CD4-positive, alpha-beta T cell treated with Interleukin-17A for 1 hour (primary cell): Measurements from ENCODE around the gene CADPS.

Experiments used
- DNase-seq: peaks from one replicate; pipeline ENCODE4 v3.0.0-alpha.2; 2020

CADPS gene

DNA sequence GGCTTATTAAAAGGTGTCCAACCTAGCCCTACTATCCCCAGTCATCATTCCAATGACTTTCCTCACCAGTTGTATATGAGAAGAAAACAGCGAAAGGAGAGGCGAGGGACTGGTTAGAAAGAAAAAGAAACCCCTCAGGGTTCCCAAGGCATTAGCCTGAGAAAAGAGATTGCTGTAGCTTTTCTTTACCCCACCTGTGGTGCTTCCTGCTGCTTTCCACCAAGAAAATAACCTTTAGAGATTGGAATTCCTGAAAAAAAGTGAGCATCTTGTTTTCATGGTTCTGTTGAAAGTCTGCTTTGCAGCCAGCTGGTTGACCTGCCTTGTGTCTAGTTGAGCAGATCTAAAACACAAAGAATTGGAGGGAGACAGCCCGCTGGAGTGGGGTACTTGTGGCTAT is 196.4 kb downstream of the CADPS start:
- DNase-seq = no peak

DNA sequence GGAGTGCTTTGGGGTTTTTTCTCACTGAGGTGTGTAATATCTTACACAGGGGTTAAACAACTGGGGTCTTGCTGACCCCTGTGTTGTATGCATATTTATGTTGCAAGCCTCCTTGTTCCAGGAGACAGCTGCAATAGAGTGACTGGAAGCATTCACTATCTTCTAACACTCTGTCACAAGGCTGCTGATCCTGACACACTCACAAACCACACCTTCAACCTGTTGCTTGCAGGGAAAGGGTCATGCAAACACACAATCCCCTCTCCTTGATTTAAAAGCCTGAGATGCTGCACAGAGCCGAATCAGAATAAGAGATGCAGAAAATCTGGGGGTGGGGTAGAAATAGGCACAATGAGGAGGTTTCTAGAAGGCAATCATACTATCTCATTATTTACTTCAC is 197.3 kb downstream of the CADPS start:
- DNase-seq = no peak

DNA sequence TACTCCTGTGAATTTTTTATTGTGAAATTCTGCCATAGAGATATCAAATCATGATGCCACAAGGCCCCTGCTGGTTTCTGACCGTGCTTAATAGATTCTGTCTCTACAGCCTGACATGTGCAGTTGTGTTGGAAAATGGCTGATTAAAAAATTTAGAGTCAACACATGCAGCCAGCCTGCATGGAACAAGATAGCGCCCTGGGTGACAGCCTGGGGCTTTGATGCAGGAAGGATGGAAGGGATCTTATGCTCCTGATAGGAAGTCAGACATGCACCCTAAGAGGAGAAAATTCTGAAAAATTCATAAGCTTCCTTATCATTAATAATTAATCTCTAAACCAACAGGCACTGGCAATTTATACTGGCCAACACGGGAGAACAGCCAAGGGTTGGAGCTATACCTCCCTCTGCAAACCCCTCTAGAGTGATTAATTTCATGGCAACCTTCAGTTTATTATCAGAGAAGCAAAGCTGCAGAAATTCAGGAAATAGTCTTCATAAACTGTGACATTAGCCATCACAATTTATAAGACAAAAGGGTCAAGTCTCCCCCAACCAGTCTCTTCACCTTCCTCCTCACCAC is 198.4 kb downstream of the CADPS start:
- DNase-seq = no peak

DNA sequence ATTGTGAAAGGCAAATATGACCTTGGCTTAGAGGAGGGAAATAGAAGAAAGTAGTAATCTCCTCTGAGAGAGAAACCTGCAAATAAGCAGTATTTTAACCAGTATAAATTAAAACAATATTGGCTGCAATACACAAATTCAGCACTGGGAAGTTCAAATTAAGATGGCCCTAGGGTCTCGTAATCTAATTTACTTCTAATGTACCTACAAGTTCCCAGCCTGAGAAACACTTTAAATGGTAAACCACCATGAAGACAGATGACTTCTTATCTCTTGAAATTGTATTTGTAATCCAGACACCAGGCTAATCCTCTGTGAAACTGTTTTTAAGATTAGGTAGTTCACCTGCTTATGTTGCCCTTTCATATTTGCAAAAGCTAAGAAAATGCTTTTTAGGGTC is 199.7 kb downstream of the CADPS start:
- no peak for DNase-seq

DNA sequence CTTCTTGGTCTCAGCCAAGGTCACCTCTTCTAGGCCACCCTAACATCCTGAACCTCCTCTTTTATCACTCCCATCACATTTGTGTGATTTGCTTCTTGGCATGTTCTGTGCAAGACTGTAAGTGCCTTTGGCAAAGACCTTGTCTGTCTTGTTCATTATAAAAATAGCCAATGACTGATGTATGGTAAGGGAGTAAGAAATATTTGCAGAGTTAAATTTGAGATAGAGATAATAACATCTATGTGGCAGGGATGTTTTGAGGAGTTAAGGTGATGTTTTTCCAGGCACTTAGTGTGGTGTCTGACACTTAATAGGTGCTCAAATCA is 202.3 kb downstream of the CADPS start:
- no peak for DNase-seq

DNA sequence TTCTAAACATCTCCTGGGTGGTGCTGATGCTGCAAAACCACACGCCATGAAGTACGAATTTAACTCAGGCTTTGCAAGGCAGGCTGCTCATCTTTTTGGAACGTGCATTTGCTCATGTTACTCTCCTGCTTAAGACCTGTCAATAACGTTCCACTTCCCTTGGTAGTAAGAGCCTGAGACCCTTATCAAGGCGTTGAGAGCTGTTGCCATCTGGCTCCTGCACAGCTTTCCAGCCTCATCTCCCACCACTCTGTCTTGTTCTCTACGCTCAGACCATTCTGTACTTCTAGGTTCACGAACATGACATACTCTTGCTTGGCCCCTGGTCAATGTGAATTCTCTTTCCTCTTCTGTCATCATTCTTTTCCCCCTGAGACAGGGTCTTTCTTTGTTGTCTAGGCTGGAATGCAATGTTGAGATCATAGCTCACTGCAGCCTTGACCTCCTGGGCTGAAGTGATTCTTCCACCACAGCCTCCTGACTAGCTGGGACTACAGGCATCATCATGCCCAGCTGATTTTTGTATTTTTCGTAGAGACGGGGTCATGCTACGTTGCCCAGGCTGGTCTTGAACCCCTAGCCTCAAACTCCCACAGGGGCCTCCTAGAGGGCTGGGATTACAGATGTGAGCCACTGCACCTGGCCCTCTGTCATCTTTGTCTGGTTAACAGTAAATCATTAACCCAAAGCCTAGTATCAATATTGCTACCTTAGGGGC is 202.8 kb downstream of the CADPS start:
- DNase-seq = no peak

DNA sequence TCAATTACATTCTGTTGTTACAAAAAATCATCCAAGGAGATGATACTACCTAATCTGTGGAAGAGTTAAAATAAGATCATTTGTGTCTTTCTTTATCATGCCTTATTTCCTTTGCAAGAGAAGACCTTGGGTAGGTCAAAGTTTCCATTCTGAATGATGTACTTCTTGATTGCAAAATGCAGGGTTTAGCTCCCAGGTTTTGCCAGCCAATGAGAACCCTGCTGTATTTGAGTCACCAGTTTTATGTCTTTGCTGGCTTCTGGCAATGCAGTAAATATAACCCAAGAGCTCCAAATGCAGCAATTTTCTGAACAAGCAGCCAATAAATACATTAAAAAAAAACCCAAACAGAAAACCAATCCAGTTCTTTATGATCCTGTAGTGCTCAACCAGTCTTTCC is 204.9 kb downstream of the CADPS start:
- no peak for DNase-seq

DNA sequence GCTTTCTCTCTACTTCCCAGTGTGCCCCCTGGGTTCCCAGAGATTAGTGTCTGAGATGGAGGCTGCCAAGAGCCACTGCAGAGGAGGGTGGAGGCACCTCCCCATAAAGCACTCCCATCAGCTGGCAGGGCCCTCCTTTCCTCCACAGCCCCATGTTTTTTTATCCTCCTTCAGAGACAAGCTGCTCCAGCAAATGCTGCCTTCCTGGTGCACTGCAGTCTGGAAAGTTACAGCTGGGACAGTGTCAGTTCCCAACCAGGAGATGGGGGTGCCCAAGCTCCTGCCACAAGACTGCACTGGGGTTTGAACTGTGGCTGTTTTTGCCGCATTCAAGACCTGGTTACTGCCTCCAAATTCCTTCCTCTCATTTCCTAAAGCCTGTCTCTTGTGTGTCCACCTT is 206.1 kb downstream of the CADPS start:
- no peak for DNase-seq

DNA sequence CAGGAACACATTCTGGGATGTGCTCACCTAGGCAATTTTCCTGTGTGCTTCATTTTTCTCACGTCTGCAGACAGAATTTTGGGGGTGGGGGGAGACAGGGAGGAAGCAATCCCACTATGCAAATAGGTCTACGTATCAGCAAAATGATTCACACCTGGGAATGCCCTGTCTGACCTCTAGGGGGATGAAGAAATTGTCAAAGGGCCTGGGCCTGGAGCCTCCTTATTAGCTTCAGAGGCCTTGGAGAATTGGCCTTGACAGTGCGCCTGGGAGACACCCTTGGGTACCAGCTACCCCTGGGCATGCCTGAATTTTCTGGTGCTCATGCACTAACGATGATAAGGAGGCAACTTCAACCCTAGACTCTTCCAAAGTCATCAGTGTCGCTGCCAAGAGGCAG is 207.5 kb downstream of the CADPS start:
- no peak for DNase-seq

DNA sequence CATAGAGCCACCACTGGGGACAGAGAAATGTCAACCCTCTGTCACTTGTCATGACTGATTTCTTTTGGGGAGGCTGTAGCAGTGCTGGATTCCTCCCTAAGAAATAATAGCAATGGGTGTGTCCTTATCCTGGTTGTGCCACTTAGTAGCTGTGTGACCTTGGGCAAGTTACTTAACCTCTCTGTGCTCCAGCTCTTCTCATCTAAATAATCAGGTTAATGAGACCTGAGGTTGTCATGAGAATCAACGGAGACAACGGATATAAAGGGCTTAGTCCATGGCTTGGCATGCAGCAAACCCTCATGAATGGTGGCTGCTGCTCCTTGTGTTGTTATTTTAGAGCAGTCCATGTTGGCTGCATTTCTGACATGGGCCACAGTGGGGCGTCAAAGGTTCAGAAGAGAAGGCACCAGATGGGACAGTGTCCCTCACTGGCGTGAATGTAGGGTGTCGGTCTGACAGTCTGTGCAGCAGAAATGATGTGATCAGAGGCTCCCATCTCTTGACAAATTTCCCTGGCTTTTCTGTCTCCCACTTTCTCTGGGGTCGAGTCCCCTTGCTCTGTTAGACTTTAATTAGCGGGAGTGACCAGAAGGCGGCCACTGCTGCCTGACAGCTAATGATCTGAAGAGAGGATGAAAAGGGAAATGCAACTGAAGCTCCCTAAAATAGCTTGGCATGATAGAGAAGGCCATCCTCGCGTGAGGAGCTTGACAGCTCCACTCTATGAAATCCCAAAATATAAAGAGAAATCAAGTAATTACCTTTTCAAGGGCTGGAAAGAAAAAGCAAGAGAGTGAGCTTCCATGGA is 209.4 kb downstream of the CADPS start:
- peak; percentile 2 for DNase-seq

DNA sequence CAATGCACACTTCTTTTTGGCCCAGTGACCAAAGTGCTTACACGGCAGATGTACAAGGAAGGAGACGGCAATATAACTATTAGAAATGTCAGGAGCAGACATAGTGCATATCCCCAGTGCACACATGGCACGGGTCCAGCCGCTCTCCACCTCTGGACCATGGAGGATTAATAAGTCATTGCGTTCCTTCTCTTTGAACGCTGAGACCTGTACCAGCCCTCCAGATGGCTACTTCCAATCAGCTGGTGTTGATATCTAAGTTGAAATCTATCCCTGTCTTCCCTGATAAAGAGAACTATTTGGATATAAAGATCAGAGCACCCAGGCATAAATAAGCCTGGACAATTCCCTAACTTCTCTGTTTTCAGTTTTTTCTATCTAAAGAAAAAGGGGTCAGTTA is 212.5 kb downstream of the CADPS start:
- DNase-seq = no peak

DNA sequence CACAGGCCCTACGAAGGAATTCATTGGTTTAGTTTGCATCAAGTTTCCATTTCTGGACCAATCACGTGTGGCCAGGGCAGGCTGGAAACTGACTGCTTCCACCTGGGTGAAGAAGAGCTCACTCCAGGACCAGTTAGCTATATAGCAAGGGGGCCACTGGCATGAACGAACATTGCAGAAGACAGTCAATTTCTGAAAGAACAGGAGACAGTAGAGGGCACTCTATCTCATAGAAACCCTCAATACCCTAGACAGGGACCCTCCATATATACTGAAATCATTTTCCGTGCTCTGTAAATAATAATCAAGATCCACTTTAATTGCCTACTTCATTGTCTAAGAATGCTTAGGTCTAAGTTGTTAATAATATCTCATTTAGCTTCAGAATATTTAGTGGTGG is 215.6 kb downstream of the CADPS start:
- DNase-seq = no peak

DNA sequence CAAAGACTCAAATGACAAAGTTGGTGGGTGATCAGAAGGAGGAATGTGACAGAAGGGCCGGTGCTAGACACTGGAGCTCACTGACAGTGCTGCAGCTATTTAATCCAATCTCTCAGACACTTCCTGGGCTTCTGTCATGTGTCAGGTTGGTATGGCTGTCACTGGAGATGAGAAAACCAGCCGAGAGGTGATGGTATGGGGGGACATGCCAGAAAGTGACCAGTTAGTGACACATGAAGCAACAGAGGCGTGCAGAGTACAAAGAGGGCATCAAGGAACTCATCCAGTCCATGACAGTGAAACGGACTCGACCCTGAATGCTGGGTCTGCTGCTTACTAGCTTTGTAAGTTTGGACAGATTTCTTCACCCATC is 219.5 kb downstream of the CADPS start:
- DNase-seq = no peak

DNA sequence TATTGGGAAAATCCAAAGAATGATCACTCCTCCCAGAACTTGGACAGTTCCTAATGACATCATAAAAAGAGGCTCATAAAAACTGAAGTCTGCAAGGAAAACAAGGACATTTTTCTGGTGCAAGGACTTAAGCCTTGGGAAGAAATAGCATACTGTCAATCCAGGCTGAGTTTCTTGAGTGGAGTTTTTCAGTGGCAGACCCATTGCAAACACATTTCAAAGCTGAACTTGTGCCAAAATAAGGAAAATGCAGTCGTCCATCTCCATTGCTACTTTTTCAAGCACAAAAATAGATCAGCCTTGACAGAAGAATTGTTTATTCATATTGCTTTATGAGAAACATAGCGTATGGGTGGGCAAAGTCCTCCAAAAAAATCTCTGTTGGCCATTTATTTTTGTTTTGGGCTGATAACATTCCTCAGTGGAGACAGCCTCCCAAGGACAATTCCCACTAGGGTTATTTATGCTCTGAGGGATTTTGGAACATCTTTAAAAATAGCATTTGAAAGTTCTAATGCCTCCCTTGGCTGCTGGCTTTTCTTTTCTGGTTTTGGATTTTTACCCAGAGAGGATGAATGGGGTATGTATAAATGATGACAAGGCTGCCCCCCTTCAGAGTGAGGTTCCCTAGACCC is 220.0 kb downstream of the CADPS start:
- no peak for DNase-seq

DNA sequence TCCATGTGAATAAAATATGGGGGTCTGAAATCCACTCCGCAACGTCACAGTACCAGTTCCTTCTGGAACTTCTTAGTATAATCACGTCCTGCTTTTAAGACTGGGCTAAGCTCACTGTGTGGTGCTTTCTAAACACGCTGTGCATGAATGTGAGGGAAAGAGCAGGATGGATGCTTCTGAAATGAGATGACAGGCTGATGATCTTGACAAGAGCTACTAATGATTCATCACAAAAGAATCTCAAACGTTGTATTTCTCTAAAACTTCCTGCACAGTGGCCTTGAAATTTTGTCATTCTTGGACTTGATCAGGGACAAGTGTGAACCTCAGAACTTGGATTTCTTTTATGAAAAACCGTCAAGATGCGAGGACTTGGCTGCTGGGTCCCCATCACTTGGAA is 221.4 kb downstream of the CADPS start:
- DNase-seq = no peak

DNA sequence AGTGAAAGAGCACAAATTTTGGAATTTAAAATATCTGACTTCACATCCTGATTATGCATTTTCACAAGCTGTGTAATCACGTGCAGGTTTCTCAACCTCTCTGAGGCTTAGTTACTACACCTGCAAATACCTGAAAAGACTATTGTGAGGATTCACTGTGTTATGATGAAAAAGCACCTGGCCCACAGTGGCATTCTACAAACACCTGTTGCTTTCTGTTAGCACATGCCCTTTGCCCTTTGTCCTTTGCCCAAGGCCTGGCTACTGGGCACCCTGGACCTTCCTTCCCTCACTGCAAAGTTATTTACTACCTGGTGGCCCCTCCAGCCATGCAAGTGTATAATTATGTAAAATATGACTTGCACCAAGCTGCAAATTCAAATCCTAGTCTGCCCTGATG is 227.5 kb downstream of the CADPS start:
- no peak for DNase-seq

DNA sequence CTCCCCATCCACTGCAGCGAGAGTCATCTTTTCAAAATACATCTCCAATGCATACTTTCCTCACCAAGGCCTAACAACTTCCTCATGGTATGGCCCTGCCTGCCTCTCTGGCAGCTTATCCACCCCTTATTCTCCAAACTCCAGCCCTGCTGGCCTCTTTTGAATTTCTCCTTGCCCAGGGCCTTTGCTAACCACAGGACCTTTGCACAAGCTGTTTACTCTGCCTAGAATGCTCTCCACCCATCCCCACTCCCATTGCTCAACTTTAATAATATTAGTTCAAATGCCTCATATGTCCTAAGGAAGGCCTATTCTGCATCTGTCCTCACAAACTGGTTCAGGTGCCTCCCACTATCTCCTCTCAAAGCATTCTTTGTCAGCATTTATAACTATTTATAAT is 230.7 kb downstream of the CADPS start:
- no peak for DNase-seq

DNA sequence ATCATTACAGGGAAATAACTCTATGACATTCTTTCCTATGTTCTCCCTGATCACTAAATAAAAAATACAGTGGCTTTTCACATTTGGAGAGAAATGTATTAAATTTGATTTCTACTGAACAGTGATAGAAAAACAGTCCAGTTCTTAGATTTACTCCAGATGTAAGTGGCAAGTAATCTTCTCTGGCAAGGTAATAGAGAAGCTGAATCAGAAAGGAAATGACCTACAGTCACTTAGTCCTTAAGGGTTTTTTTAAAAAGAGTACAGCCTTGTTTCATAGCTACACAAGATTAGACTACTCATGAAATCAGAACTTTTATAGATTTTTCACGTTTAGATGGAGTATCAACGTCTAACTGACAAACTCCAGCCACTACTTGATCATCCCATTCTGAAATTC is 236.9 kb downstream of the CADPS start:
- DNase-seq = no peak

DNA sequence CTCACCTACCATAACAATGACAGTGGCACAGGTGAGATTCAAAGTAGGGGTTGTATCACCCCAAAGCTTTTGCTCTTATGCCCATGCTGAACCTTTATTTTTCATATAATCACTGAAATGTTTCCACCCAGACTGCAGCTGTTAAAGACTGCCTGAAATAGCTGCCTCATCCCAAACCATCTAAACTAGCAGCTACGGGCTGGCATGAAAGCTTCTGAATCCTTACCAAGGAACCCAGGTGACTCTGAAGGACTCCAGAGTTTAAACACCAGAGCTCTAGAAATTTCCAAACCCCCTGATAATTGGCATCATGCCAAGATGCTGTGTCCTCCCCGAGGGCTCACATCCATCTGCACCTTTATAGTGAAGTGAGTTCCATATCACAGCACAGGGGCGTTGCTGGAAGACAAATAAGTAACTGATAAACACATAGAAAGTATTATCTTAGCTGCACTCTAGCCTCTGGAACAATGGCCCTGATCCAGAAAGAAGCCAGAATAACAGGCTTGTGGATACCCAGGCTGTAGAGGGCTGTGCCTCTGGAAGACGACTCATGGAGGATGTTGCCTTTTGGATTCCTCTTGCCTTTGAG is 238.9 kb downstream of the CADPS start:
- DNase-seq = no peak

DNA sequence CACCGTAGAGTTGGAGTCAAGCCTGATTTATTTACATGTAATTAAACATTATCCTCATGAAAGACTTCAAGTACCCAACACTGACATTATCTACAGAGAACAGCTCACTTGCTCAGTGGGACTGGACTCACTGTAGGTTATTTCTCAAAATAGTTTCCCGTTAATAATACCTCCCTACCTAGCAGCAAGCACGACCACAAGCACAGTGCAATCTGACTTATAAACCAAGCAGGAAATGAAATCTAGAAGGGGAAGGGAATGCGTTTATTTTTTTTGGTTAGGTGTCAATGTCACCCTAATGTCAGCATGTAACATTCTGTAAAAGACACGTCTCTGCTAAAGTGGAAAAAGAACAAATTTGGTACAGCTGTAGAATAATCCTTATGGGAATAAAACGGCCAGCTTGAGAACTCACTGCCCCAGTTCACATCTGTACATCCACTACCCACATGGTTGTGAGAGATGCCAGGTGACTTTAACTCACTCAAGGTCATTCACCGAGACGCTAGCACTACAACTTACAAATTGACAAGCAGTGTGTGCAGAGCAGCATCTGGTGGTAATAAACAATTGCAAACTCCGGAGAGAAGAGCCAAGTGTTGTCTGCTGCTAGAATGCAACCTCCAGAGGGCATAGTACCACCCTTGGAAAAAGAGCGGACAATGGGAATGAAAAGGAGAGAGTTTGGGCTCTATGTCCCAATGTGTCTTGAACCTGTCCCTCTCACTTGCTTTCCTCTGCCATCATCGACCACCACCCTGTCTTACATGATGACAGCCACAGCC is 242.5 kb downstream of the CADPS start:
- DNase-seq = no peak

DNA sequence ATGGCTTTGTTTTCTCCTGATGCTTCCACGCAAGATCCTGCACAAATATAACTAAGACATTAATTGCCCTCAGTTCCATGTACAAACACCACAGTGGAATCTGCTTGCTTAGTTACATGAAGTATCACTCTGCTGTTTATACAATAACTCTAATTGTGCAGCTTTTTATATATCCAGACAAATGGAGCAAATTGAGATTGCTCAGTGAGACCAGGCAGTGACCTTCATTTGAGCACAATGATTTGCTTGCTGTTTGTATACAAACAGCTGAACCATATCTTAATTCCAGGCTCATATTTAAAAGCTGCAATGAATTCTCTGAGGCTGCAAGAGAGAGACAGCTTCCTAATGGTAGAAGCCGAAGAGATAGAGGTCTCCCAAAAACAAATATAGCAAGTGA is 243.7 kb downstream of the CADPS start:
- DNase-seq = no peak

DNA sequence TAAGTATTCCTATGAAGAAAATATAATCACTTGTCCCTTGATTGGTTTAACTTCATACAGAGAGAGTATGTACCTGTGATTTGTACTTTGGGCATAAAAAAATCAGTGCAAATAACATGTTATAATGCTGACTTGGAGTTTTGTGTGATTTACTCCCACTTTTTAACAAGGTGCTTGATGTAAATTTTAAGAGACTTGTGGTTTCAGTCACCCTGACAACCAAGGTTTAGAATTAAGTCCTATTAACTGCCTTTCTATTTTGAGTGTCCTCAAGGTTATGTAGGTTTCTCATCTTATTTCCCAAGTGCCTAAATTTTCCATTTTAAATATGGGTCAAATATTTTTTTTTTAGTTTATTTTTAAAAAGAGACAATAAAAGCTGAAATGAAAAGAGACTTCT is 244.6 kb downstream of the CADPS start:
- no peak for DNase-seq

DNA sequence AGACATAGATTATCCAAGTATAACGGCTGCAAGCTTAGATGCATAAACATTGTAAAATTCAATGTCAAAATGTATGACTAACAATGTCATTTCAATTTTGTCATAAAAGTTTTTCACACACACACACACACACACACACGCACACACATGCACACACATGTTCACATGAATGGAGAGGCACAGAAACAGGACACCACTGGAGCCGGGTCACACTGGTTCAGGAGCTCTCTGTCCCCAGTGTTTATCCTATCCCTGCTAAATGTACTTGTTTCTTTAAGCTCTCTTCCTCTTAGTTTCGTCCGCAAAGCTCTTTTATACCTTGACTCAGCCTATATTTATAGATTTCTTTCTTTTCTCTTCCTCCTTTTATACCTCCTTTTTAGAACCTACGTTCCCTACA is 249.9 kb downstream of the CADPS start:
- no peak for DNase-seq
